K562 (cell line): Measurements from ENCODE around the gene PNMT. TPM values are rescaled to one million over a fixed set of nuclear protein-coding genes. Genes with fewer than 3 reads are reported as not detected.
A peak's percentile ranks its signal among the peaks of the same experiment; 100 is the strongest.

Experiments used
- BDP1 ChIP-seq: IDR thresholded peaks from 3 replicates; pipeline ENCODE4 v1.6.1; 2011; ENCODE audit not compliant: insufficient read length, insufficient read depth
- E2F1 ChIP-seq: sonication (generic); formaldehyde crosslinking; IDR thresholded peaks from 2 replicates; pipeline ENCODE4 v1.8.1; 2023; ENCODE audit warnings: mild to moderate bottlenecking, missing genetic modification reagents, moderate library complexity
- IRF9 ChIP-seq: fragments of 450-650 bp; IDR thresholded peaks from 2 replicates; pipeline ENCODE4 v1.6.1; 2016; ENCODE audit warnings: missing biosample characterization, missing genetic modification characterization
- PREB ChIP-seq: sonication (generic); formaldehyde crosslinking; IDR thresholded peaks from 2 replicates; pipeline ENCODE4 v1.8.1; 2023; ENCODE audit warnings: mild to moderate bottlenecking, missing genetic modification reagents
- RBM34 ChIP-seq: fragments of 200-400 bp; formaldehyde crosslinking; IDR thresholded peaks from 2 replicates; pipeline ENCODE4 v1.6.1; 2018; ENCODE audit warnings: low read length, borderline replicate concordance; ENCODE audit not compliant: insufficient read depth
- ZBTB17 ChIP-seq: fragments of 450-650 bp; formaldehyde crosslinking; IDR thresholded peaks from 2 replicates; pipeline ENCODE4 v1.4.0; 2020; ENCODE audit warnings: mild to moderate bottlenecking
- ZKSCAN1 ChIP-seq: fragments of 150-350 bp; IDR thresholded peaks from 2 replicates; pipeline ENCODE4 v1.6.1; 2016; ENCODE audit warnings: low read depth, low read length
- ZNF407 ChIP-seq: fragments of 450-650 bp; IDR thresholded peaks from 2 replicates; pipeline ENCODE4 v1.6.1; 2016; ENCODE audit warnings: low read depth
- polyA plus RNA-seq, 8 experiments: library from polyadenylated mRNA; depleted of rRNA in 4 of 8; stranded (reverse) in 5 of 8; unstranded in 3 of 8; fragments of >200 nt; fragmentation: Nextera tagmentation in 2 of 8; fragmentation: Illumina TruSeq in 1 of 8; extraction: Ambion mirVana in 2 of 8; extraction: Trizol in 1 of 8; gene quantifications; 2 replicates each; pipeline versions ENCODE4 v1.2.1 to v1.2.3, GENCODE V29; 2011 to 2014; ENCODE audit warnings: inconsistent platforms in 1 of 8, missing spikeins in 1 of 8
- total RNA-seq, 7 experiments: library from RNA; depleted of rRNA in 6 of 7; stranded (reverse); fragments of >200 nt in 6 of 7; fragmentation: Illumina TruSeq in 2 of 7; extraction: Trizol in 2 of 7; gene quantifications; 2 replicates each; pipeline versions ENCODE4 v1.2.1 to v1.2.3, GENCODE V29; 2011 to 2021; ENCODE audit warnings: low replicate concordance in 1 of 7
- TF ChIP-seq, protein P1 (sequence below), 2 experiments: fragments of 200-800 bp in 1 of 2; sonication (Bioruptor generic) in 1 of 2; sonication (generic) in 1 of 2; formaldehyde crosslinking in 1 of 2; IDR thresholded peaks in 1 of 2; conservative IDR thresholded peaks in 1 of 2; 2 replicates each; pipeline versions ENCODE4 v1.5.0 to v1.6.1; 2016 to 2020; ENCODE audit warnings: missing compliant biosample characterization in 1 of 2, missing genetic modification characterization in 1 of 2, missing genetic modification reagents in 1 of 2

The PNMT gene
- total and polyA plus RNA-seq, 9 of the 15 experiments (the other 6 are each of a cell fraction or from before 2014, with no cell fraction given): 0.55 to 18.1 (median 5.8) TPM

DNA sequence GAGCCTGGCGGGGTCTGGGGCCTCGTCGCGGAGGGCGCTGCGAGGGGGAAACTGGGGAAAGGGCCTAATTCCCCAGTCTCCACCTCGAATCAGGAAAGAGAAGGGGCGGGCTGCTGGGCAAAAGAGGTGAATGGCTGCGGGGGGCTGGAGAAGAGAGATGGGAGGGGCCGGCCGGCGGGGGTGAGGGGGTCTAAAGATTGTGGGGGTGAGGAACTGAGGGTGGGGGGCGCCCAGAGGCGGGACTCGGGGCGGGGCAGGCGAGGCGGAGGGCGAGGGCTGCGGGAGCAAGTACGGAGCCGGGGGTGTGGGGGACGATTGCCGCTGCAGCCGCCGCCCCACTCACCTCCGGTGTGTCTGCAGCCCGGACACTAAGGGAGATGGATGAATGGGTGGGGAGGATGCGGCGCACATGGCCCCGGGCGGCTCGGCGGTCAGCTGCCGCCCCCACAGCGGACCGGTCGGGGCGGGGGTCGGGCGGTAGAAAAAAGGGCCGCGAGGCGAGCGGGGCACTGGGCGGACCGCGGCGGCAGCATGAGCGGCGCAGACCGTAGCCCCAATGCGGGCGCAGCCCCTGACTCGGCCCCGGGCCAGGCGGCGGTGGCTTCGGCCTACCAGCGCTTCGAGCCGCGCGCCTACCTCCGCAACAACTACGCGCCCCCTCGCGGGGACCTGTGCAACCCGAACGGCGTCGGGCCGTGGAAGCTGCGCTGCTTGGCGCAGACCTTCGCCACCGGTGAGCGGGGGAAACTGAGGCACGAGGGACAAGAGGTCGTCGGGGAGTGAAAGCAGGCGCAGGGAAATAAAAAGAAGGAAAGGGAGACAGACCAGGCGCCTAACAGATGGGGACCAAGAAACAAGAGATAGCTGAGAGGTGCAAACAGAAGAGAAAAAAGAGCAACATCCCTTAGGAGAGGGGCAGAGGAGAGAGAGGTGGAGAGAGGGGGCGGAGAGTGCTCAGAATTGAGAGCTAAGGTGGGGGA, at the start of gene PNMT (continued):
- TF ChIP-seq PREB (CRISPR knock-in tag): no peak
- no peak for TF ChIP-seq IRF9
- TF ChIP-seq ZNF407: no peak
- 0 out of 2 replicates have a peak, but pooled peaks have one; percentile 38 for TF ChIP-seq ZBTB17 (CRISPR knock-in tag)
- no peak for TF ChIP-seq E2F1 (CRISPR knock-in tag)
- no peak for TF ChIP-seq RBM34
- TF ChIP-seq, protein P1, sequence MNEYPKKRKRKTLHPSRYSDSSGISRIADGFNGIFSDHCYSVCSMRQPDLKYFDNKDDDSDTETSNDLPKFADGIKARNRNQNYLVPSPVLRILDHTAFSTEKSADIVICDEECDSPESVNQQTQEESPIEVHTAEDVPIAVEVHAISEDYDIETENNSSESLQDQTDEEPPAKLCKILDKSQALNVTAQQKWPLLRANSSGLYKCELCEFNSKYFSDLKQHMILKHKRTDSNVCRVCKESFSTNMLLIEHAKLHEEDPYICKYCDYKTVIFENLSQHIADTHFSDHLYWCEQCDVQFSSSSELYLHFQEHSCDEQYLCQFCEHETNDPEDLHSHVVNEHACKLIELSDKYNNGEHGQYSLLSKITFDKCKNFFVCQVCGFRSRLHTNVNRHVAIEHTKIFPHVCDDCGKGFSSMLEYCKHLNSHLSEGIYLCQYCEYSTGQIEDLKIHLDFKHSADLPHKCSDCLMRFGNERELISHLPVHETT (CRISPR knock-in tag; conservative IDR thresholded peaks at IDR 0.05 in 1 of 2, IDR thresholded peaks at IDR 0.05 in 1 of 2): peak in 1 of 2 experiments; percentile 86; a peak in 2 of 4 replicates
- no peak for TF ChIP-seq BDP1
- TF ChIP-seq ZKSCAN1: 0 out of 2 replicates have a peak, but pooled peaks have one; percentile 35
